RPMI8226 (cell line): ENCODE results near the gene NEK6.

Experiments
- DNase-seq: peaks from one replicate; pipeline ENCODE4 v3.0.0-alpha.2; 2015

Gene NEK6

DNA sequence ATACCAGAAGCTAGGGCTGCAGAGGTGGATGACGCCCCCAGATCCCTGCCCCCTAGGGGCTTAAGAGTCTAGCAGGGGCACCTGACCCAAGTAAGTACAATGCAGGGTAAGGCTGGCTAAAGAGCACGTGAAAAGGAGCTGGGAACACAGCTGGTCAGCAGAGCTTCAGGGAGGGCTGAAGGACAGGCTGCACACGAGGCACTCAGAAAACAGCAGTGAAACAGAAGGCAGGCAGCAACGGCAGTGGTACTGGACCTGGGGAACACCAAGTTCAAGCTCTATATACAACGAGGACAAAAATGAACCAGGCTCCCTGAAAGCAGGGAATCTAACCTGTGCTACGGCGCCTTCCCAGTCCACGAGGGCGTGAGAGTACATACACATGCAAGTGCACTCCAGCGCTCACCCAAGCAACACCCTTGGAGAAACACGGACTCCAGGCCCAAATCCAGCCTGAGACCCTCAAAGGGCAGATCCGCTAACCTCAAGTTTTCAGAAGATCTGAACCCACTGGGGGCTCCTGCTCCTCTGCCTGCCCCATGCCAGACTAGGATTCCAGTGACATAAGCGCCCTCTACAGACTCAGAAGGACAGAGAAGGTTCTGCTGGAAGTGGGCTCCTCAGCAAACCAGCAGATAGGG is 100.1 kb downstream of the NEK6 start:
- no peak for DNase-seq

DNA sequence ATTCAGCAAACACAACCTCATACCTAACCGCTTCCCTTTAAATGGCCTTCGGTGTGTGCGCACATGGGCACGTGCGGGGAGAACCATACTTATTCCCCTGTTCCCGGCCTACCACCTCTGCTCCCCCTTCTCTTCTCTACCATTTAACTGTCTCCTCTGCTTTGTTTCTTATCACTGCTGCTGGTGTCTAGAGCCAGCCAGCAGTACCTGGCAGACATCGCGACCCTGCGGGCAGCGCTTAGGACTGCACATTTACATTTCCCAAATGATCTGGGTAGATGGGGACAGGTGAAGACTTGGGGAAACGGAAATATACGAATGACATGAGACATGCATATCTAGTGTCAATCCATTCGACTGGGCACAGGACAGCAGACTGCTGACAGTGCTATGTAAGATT is 100.9 kb downstream of the NEK6 start:
- DNase-seq, result no peak

DNA sequence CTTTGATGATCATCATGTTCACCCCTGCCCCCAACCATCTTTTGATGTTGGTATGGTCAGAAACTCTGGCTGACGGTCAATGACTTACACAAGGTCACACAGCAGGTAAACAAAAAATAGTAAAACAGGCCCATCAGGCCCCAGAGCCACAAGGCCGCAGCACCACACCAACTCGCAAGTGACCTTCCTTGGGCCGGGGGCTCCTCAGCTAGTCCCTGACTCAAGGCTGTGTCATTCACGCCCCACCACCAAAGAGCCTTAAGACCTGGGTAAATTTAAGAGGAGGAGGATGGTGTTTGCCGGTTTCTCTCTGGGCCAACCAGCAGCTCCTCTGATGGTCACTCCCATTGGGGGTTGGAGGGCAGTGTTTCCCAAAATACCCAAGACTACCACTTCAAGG is 101.7 kb downstream of the NEK6 start:
- no peak for DNase-seq

DNA sequence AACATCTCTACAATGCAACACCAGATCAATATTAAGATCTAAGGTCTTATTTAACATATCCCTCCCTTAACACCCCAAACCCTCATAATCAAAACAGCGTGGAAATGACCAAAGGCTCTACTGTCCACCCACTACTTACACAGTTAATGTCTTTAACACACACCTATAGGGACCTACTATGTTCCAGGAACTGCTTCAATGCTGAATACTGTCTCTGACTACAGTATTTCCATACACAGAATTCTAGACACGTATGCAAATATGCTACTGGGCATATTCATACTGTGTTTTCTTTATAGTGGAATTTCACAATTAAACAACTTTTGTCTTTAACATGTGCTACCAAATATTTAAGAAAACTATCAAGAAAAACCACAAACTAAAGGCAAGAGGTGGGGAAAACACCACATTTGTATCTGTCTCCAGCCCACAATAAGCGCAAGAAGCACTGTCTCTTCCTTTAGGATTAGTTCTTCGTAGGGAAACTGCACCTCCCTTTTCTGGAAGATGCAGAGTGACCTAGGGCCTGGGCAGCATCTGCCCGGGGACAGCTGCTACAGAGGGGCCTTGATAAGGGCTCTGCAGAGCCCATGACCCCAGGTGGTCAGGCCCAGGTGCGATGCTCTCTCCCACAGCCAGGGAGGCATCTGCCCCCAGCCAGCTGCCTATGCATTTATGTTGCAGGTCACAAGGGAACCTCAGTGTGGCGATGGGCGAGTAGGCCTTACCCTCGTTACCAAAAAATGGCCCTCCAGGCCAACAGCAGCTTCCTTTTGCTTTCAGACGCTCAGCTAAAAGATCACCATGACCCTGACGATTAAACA is 102.3 kb downstream of the NEK6 start:
- no peak for DNase-seq

DNA sequence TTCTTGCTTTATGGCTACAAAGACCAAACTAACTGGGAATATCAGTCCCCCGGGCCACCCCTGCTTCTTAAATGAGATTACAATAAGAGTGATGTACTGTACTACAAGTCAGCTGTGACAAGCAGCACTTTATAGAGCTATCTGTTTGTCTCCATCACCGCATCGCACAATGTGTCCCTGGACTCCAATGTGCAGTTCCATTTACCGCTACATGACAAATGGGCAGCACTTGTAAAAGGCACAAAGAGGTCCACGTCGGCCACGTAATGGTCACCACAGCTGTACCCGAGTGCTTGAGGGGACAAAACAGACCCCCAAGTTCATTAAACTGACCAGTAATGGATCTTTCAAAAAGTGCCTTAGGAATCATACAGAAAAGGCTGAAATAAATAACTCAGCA is 103.4 kb downstream of the NEK6 start:
- DNase-seq, result no peak

DNA sequence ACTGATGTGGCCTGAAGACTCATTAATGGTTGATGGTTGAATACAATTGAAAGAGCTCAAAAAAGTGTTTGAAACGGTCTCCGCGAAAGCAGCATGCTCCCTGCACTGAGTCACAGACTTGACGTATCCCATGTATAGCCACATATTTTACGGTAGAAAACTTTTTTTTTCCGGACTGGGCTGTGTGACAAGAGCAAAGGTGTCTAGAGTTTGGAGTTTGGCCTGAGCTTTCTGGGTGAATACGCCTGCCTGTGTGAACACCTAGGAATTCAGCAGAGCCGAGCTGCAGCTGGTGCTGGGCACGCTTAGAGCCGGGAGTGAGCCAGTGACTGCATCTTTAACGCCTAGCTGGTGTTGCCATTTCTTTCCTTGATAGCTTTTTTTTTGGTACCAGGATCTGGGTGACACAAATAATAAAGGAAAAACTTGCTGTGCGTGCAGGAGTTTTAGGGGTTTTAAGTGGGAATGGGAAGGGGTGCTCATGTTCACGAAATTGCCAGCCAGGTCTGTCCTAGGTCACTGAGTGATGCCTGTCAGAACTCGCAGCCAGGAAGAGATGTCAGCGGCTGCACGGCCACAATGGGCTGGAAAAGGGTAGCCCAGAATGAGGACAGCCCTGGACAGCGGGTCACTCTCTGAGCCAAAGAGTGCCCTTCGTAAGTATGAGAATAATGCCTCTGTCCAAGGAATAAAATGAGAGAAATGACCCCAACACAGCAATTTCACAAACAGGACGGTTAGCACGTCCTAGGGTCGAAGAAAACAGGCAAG is 105.8 kb downstream of the NEK6 start:
- DNase-seq, result no peak

DNA sequence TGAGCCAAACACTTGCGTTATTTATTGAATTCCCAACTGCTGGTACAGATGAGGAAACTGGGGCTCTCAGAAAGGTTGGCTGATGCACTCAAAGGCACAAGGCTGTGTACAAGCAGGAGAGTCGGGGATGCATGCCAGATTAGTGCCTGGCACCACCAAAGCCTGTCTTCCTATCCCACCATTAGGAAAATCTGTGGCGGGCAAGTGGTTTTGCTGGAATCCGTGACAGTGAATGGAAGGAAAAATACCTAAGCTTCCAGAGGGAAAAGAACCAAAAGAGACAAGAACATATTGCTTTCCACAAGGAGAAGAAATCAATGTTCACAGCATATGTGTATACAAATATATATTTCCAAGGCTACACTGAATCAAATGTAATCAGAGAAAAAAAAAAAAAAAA is 106.4 kb downstream of the NEK6 start:
- no peak for DNase-seq

- DNase-seq, result no peak
These were observed 107.3 kb downstream of the NEK6 start for GRCh38 chr9:124365036-124365435.

GRCh38 chr9:124366476-124367220 is 108.9 kb downstream of the NEK6 start:
- no peak for DNase-seq

DNA sequence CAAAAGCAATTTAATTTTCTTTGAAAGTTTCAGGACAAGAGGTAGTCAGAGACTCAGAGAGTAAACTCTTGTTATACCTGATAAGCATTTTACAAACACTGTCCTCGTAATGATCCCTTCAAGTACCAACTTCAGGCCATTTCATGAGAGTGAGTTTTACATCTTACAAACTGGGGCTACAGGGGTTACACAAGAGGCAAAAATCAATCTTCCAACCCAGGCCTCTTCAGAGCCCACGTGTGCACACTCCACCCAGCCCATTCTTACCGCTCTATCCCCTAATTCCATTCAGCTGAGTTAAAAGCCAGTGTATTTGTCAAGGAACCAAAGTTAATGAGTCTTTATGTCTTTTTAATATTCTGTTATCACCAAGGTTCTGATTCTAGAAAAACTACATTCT is 110.9 kb downstream of the NEK6 start:
- DNase-seq, result no peak

DNA sequence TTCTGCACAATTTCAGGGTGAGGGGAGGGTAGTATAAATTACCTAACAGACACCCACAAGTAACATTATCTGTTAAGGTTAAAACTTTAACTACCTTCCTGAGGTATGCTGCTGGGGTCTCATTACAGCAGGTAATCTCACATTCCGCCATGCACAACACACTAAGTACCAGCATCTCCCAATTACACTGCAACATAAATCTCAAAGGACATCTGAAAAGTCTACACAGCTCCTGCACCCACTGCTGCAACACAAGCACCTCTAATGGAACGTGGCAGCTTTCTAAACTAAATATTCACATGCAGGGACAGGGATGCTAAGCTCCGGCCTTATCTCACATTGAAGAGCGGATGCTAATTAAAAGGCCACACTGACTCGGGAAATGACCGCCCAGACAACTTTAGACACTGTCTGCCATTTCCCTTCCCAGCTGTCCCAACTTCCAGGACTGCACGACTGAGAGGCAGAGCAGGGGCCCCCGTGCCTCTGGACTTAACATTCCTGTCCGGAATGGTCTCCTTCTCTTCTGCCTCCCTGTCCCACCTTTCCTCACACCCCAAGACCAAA is 111.6 kb downstream of the NEK6 start:
- DNase-seq, result no peak

DNA sequence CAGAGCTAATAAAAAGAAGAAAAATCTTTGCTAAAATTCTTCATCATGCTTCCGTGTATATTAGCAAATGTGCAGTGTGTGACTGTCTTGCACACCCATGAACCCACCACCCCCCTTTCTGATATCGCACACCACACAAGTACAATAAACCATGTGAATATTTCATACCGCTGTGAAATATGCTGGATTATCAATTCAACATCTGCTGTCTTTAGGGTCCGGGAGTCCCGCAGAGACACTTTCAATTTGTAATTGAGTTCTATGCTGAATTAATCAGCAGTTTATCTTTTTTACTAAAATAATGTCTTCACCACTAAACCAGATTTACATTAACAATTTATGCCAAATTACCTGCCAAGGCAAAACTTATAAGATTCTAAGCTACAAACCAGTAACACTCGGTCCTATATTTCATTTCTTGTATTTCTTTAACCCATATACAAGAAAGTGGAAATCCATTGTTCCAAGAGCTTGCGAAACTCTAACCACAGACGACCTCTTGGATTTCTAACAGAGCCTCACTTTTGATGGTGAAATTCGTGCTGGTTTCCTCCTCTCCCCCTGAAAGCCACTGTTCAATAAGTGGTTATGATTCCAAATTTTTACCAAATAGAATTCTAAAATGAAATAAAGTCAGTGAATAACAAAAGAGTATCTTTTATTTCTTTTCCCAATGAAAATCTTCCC is 113.3 kb downstream of the NEK6 start:
- DNase-seq, result no peak

- no peak for DNase-seq
These were observed 114.3 kb downstream of the NEK6 start for GRCh38 chr9:124372038-124372437.

- no peak for DNase-seq
These were observed 115.6 kb downstream of the NEK6 start for GRCh38 chr9:124373386-124373785.

DNA sequence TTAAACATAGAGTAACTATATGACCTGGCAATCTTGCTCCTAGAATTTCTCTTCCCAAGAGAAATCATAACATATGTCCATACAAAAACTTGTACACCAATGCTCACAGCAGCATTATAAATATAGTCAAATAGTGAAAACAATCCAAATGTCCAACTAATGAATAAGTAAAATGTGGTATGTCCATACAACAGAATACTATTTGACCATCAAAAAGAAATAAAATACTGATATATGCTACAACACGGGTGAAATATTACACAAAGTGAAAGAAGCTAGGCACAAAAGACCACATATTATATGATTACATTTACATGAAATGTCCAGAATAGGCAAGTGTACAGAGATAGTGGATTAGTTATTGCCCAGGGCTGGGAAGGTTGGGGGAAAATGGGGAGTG is 116.1 kb downstream of the NEK6 start:
- no peak for DNase-seq

- no peak for DNase-seq
These were observed 118.0 kb downstream of the NEK6 start for GRCh38 chr9:124375726-124376125.

DNA sequence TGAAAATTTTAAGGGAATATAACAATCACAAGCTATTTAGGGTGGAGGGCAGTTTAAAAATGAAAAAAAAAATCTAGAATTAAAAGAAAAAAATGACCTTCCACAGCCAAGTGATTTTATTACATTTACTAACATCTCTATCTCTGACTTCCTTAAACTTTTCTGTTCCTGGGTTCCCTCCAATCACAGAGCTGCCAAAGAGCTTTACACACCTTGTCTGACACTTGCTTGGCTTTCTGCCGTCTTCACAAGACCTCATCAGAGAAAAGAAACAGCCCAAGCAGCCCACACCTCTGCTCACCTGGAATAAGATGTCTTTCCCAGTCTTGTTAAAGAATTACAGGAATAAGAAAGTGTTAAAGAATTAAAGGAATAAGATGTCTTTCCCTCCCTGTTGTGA is 118.6 kb downstream of the NEK6 start:
- DNase-seq, result no peak

DNA sequence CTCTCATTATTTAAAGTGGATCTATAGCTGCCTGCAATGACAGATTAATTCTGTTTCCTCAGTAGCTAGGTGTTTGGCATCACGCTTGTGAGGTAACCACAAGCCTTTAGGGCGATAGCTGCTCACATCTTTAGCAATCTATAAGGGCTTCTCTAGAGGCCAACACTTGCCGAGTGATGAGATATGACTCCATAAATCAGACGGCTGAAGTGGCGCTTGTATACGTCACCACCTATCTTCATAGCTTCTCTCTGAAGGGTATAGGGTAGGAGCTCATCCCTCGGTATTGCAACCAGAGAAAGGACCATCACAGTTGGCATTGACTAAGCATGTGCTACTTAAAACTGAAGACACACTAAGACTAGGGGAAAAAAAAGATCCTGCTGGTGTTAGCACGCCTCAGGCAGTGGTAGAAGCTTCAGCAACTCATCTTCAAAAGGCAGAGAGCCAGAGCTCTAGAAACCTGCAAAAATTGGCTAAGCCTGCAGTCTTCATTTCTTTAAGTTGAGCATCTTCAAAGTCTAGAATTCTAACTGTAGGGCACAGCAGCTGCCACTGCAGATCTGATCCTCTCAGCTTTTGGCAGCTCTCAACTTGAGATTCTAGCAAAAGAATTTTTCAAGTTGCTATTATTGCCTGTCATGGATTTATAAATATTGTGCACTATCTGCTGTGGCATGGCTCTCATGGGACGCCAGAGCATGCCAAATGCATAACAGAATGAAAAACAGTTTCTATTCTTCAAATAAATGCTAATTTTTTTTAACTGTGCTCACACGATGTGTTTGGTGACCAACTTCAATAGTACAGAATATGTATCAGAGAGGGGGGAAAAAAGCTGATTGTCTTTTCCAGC is 120.0 kb downstream of the NEK6 start:
- DNase-seq, result no peak

- DNase-seq, result no peak
These were observed 123.6 kb downstream of the NEK6 start for GRCh38 chr9:124381170-124381945.

DNA sequence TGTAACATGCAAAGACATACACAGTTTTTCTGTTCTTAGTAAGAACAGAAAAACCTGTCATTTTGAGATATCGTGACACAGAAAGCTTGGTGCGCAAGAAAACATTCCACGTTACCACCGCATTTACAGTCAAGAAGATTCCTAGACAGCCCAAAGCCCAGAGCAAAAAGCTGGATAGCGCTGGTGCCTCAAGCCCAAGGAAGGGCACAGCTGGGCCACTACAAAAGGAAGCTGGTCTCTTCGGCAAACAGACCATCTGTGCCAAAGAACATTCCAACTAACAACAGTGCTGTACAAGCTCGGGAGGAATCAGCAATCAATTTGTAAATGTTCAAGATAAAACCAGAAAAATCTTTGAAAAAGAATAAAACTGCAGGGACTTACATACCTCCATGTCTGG is 126.5 kb downstream of the NEK6 start:
- DNase-seq, result no peak
